Prostate gland (tissue), 2 donors: Measurements from ENCODE around the gene C1orf105. TPM values are rescaled to one million over a fixed set of nuclear protein-coding genes. Genes with fewer than 3 reads are reported as not detected.

Experiments
- DNase-seq: peaks from one replicate; pipeline ENCODE4 v3.0.0-alpha.2; 2019; ENCODE audit warnings: low spot score
- H3K27ac ChIP-seq, 2 donors: fragments of 200-600 bp; sonication (generic); 2 replicates each; pipeline ENCODE4 v1.5.1; 2017 to 2019
- H3K27me3 ChIP-seq: fragments of 200-600 bp; sonication (generic); replicated peaks from 2 replicates; pipeline ENCODE4 v1.5.1; 2019; ENCODE audit not compliant: insufficient read depth
- H3K36me3 ChIP-seq, 2 donors: fragments of 200-600 bp; sonication (generic); 1 replicate in 1 of 2; 2 replicates in 1 of 2; pipeline versions ENCODE4 v1.5.1 to v1.8.1; 2017 to 2019
- H3K4me1 ChIP-seq: fragments of 200-600 bp; sonication (generic); replicated peaks from 2 replicates; pipeline ENCODE4 v1.5.1; 2019
- H3K4me3 ChIP-seq, 2 donors: fragments of 200-600 bp; sonication (generic); 2 replicates each; pipeline ENCODE4 v1.5.1; 2017 to 2019
- H3K9me3 ChIP-seq: fragments of 200-600 bp; sonication (generic); 2 replicates; pipeline ENCODE4 v1.5.1; 2017
- CTCF ChIP-seq, 4 experiments: fragments of 200-600 bp in 2 of 4; fragments of 450-650 bp in 2 of 4; sonication (generic) in 2 of 4; IDR thresholded peaks; 1 replicate in 3 of 4; 2 replicates in 1 of 4; pipeline ENCODE4 v1.5.1; 2016 to 2019; ENCODE audit warnings: antibody characterized with exemption in 4 of 4, mild to moderate bottlenecking in 2 of 4, moderate library complexity in 2 of 4
- POLR2A ChIP-seq: fragments of 450-650 bp; IDR thresholded peaks from one replicate; pipeline ENCODE4 v1.6.1; 2016; ENCODE audit warnings: antibody characterized with exemption, mild to moderate bottlenecking
- POLR2AphosphoS5 ChIP-seq: sonication (generic); formaldehyde crosslinking; IDR thresholded peaks from one replicate; pipeline ENCODE4 v1.6.1; 2017; ENCODE audit warnings: antibody characterized with exemption
- WGBS: methylation state at CpG from one replicate; pipeline ENCODE4 v1.1.5; 2018; 5-methylcytosine and 5-hydroxymethylcytosine counted together
- intact Hi-C: fragments of 100-400 bp; cut with DNase I; formaldehyde crosslinking; loops from one replicate; pipeline ENCODE4 v1.14.2; 2022
- total RNA-seq, 2 donors: library from RNA; depleted of rRNA; stranded (reverse); fragments of >200 nt; gene quantifications; one replicate each; pipeline ENCODE4 v1.1.0, GENCODE V29; 2016

Gene C1orf105
- total RNA-seq, 2 donors from 2014 or later, result 0.36 to 1.4 TPM

- no peaks in the 10 kb centered on the region for H3K27me3 ChIP-seq
- H3K4me1 ChIP-seq, result no peaks in the 10 kb centered on the region
- intact Hi-C loops, result no loop called here
- H3K4me3 ChIP-seq, result no peak overlapping the region
- no peaks in the 10 kb centered on the region for H3K9me3 ChIP-seq
- H3K27ac ChIP-seq, result no peak overlapping the region
- TF ChIP-seq POLR2AphosphoS5, result no peak
- no peak for TF ChIP-seq CTCF (IDR thresholded peaks at IDR 0.05)
- TF ChIP-seq POLR2A, result no peak
- no peaks in the 10 kb centered on the region for H3K36me3 ChIP-seq
- DNase-seq, result no peak
- 77% methylated on average over 4 of the region's 4 CpGs for WGBS
Measured at GRCh38 chr1:172382990-172383389, 37.5 kb upstream of the C1orf105 start.

GRCh38 chr1:172383536-172383935, 36.9 kb upstream of the C1orf105 start:
- Histone ChIP-seq H3K9me3 (no peaks in the 10 kb centered on the region), H3K36me3 (no peaks in the 10 kb centered on the region), H3K4me3 (no peak overlapping the region), H3K27me3 (no peaks in the 10 kb centered on the region), H3K4me1 (no peaks in the 10 kb centered on the region), H3K27ac (no peak overlapping the region)
- WGBS, result 38% methylated on average over 3 of the region's 3 CpGs
- no peak for TF ChIP-seq POLR2A
- TF ChIP-seq CTCF (IDR thresholded peaks at IDR 0.05), result no peak
- no peak for TF ChIP-seq POLR2AphosphoS5
- intact Hi-C loops, result no loop called here
- no peak for DNase-seq

- H3K36me3 ChIP-seq, result no peaks in the 10 kb centered on the region
- no peak overlapping the region for H3K4me3 ChIP-seq
- H3K9me3 ChIP-seq, result no peaks in the 10 kb centered on the region
- no peak overlapping the region for H3K27ac ChIP-seq
- no peaks in the 10 kb centered on the region for H3K27me3 ChIP-seq
- 100% methylated on average over 1 of the region's 1 CpG for WGBS
- TF ChIP-seq POLR2AphosphoS5 (no peak), POLR2A (no peak), CTCF (IDR thresholded peaks at IDR 0.05) (no peak)
- intact Hi-C loops, result no loop called here
- DNase-seq, result no peak
- no peaks in the 10 kb centered on the region for H3K4me1 ChIP-seq
Measured at GRCh38 chr1:172384656-172385055, 35.8 kb upstream of the C1orf105 start.

DNA sequence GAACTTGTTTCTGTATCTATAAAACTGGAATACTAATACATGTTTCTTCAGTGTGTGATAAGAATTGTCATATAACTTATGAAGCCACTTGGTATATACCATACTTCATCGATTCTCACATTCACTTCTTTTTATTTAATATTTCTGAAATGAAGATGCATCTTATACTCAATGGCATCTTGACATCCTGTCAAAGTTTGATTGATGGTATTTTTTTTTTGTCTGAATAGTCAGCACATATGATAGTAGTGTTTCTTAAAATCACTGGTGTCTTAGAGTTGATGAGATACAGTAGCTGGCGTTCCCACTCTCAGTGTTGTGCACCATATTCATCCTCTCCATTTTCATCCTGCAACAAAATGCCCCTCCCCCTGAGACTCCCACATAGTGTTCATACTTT, 34.4 kb upstream of the C1orf105 start:
- H3K4me1 ChIP-seq, result no peaks in the 10 kb centered on the region
- no peaks in the 10 kb centered on the region for H3K36me3 ChIP-seq
- WGBS, result 91% methylated on average over 2 of the region's 2 CpGs
- H3K9me3 ChIP-seq, result no peaks in the 10 kb centered on the region
- no peak for DNase-seq
- intact Hi-C loops, result no loop called here
- H3K4me3 ChIP-seq, result no peak overlapping the region
- H3K27ac ChIP-seq, result no peak overlapping the region
- no peaks in the 10 kb centered on the region for H3K27me3 ChIP-seq
- TF ChIP-seq POLR2A (no peak), POLR2AphosphoS5 (no peak), CTCF (IDR thresholded peaks at IDR 0.05) (no peak)

- Histone ChIP-seq H3K36me3 (no peaks in the 10 kb centered on the region), H3K9me3 (no peaks in the 10 kb centered on the region), H3K4me1 (no peaks in the 10 kb centered on the region), H3K4me3 (no peak overlapping the region), H3K27me3 (no peaks in the 10 kb centered on the region), H3K27ac (no peak overlapping the region)
- TF ChIP-seq POLR2A, result no peak
- TF ChIP-seq CTCF (IDR thresholded peaks at IDR 0.05), result no peak
- TF ChIP-seq POLR2AphosphoS5, result no peak
- no peak for DNase-seq
- WGBS, result 95% methylated on average over 8 of the region's 8 CpGs
- intact Hi-C loops, result no loop called here
Measured at GRCh38 chr1:172388490-172388889, 32.0 kb upstream of the C1orf105 start.
